HepG2 (cell line): ENCODE data around the gene PCAT7. TPM values are rescaled to one million over a fixed set of nuclear protein-coding genes. Genes with fewer than 3 reads are reported as not detected.
A peak's percentile ranks its signal among the peaks of the same experiment; 100 is the strongest.

Experiments used
- ELF3 ChIP-seq: IDR thresholded peaks from 2 replicates; pipeline ENCODE4 v1.6.1; 2016; ENCODE audit warnings: missing genetic modification reagents, missing compliant biosample characterization
- EP300 ChIP-seq, 3 experiments: sonication (generic) in 1 of 3; formaldehyde crosslinking in 1 of 3; IDR thresholded peaks; 2 replicates each; pipeline versions ENCODE4 v1.5.1 to v1.6.1; 2011 to 2020; ENCODE audit warnings: low read depth in 2 of 3, low read length in 2 of 3, borderline replicate concordance in 1 of 3, improper control_type of control experiment in 1 of 3, mild to moderate bottlenecking in 1 of 3, missing genetic modification reagents in 1 of 3, moderate library complexity in 1 of 3
- FOXA3 ChIP-seq: IDR thresholded peaks from 2 replicates; pipeline ENCODE4 v1.6.1; 2016; ENCODE audit warnings: missing genetic modification reagents, missing compliant biosample characterization
- KAT7 ChIP-seq: IDR thresholded peaks from 2 replicates; pipeline ENCODE4 v1.6.1; 2018; ENCODE audit warnings: borderline replicate concordance, missing compliant biosample characterization
- ZNF326 ChIP-seq: sonication (generic); formaldehyde crosslinking; IDR thresholded peaks from 2 replicates; pipeline ENCODE4 v1.4.0; 2020; ENCODE audit warnings: missing genetic modification reagents, borderline replicate concordance
- ZNF562 ChIP-seq: sonication (generic); formaldehyde crosslinking; IDR thresholded peaks from 2 replicates; pipeline ENCODE4 v1.8.0; 2022; ENCODE audit warnings: missing genetic modification reagents, borderline replicate concordance
- polyA plus RNA-seq, 8 experiments: library from polyadenylated mRNA; depleted of rRNA in 3 of 8; stranded (reverse) in 7 of 8; unstranded in 1 of 8; fragments of >200 nt; fragmentation: Illumina TruSeq in 4 of 8; extraction: Trizol in 4 of 8; gene quantifications; 2 replicates each; pipeline versions ENCODE4 v1.2.1 to v1.2.3, GENCODE V29; 2011 to 2016; ENCODE audit warnings: low read depth in 4 of 8, missing spikeins in 1 of 8, mixed read lengths in 1 of 8; ENCODE audit not compliant: insufficient read depth in 1 of 8
- total RNA-seq, 5 experiments: library from RNA; depleted of rRNA; stranded (reverse); fragments of >200 nt; fragmentation: Illumina TruSeq; extraction: Trizol; gene quantifications; 2 replicates each; pipeline ENCODE4 v1.2.3, GENCODE V29; 2016; ENCODE audit warnings: low read depth in 1 of 5
- TF ChIP-seq, protein P1 (sequence below): sonication (generic); formaldehyde crosslinking; IDR thresholded peaks from 2 replicates; pipeline ENCODE4 v1.5.0; 2020; ENCODE audit warnings: mild to moderate bottlenecking, missing genetic modification reagents, borderline replicate concordance
- TF ChIP-seq, protein P2 (sequence below): fragments of 450-650 bp; IDR thresholded peaks from 2 replicates; pipeline ENCODE4 v1.6.1; 2016
- TF ChIP-seq, protein P3 (sequence below): IDR thresholded peaks from 2 replicates; pipeline ENCODE4 v1.6.1; 2016
- TF ChIP-seq, protein P4 (sequence below): sonication (generic); formaldehyde crosslinking; IDR thresholded peaks from 2 replicates; pipeline ENCODE4 v1.4.0; 2020; ENCODE audit warnings: low read depth, missing genetic modification reagents

Gene PCAT7
- total and polyA plus RNA-seq, 2 of the 13 experiments (the other 11 are each of a cell fraction or from before 2014, with no cell fraction given) = 2.3 to 3.9 TPM

DNA sequence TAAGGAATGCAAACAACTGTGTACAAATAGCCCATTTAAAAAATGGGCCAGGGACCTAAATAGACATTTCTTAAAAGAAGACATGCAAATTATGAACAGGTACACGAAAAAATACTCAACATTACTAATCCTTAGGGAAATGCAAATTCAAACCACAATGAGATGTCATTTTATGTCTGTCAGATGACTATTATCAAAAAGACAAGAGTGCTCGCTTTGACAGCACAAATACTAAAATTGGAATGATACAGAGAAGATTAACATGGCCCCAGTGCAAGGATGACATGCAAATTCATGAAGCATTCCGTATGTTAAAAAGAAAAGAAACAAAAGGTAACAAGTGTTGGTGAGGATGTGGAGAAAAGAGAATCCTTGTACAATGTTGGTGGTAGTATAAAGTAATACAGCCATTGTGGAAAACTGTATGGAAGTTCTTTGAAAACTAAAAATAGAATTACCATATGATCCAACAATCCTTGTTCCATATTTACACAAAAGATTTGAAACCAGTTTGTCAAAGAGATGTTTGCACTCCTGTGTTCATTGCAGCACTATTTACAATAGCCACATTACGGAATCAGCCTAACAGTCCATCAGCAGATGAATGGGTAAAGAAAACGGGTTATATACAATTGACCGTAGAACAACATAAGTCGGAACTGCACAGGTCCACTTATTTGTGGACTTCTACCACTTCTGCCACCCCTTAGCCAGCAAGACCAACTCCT lies 47.2 kb upstream of the PCAT7 start (continued):
- TF ChIP-seq, protein P1, sequence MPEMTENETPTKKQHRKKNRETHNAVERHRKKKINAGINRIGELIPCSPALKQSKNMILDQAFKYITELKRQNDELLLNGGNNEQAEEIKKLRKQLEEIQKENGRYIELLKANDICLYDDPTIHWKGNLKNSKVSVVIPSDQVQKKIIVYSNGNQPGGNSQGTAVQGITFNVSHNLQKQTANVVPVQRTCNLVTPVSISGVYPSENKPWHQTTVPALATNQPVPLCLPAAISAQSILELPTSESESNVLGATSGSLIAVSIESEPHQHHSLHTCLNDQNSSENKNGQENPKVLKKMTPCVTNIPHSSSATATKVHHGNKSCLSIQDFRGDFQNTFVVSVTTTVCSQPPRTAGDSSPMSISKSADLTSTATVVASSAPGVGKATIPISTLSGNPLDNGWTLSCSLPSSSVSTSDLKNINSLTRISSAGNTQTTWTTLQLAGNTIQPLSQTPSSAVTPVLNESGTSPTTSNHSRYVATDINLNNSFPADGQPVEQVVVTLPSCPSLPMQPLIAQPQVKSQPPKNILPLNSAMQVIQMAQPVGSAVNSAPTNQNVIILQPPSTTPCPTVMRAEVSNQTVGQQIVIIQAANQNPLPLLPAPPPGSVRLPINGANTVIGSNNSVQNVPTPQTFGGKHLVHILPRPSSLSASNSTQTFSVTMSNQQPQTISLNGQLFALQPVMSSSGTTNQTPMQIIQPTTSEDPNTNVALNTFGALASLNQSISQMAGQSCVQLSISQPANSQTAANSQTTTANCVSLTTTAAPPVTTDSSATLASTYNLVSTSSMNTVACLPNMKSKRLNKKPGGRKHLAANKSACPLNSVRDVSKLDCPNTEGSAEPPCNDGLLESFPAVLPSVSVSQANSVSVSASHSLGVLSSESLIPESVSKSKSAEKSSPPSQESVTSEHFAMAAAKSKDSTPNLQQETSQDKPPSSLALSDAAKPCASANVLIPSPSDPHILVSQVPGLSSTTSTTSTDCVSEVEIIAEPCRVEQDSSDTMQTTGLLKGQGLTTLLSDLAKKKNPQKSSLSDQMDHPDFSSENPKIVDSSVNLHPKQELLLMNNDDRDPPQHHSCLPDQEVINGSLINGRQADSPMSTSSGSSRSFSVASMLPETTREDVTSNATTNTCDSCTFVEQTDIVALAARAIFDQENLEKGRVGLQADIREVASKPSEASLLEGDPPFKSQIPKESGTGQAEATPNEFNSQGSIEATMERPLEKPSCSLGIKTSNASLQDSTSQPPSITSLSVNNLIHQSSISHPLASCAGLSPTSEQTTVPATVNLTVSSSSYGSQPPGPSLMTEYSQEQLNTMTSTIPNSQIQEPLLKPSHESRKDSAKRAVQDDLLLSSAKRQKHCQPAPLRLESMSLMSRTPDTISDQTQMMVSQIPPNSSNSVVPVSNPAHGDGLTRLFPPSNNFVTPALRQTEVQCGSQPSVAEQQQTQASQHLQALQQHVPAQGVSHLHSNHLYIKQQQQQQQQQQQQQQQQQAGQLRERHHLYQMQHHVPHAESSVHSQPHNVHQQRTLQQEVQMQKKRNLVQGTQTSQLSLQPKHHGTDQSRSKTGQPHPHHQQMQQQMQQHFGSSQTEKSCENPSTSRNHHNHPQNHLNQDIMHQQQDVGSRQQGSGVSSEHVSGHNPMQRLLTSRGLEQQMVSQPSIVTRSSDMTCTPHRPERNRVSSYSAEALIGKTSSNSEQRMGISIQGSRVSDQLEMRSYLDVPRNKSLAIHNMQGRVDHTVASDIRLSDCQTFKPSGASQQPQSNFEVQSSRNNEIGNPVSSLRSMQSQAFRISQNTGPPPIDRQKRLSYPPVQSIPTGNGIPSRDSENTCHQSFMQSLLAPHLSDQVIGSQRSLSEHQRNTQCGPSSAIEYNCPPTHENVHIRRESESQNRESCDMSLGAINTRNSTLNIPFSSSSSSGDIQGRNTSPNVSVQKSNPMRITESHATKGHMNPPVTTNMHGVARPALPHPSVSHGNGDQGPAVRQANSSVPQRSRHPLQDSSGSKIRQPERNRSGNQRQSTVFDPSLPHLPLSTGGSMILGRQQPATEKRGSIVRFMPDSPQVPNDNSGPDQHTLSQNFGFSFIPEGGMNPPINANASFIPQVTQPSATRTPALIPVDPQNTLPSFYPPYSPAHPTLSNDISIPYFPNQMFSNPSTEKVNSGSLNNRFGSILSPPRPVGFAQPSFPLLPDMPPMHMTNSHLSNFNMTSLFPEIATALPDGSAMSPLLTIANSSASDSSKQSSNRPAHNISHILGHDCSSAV (CRISPR knock-in tag) = no peak
- TF ChIP-seq, protein P2, sequence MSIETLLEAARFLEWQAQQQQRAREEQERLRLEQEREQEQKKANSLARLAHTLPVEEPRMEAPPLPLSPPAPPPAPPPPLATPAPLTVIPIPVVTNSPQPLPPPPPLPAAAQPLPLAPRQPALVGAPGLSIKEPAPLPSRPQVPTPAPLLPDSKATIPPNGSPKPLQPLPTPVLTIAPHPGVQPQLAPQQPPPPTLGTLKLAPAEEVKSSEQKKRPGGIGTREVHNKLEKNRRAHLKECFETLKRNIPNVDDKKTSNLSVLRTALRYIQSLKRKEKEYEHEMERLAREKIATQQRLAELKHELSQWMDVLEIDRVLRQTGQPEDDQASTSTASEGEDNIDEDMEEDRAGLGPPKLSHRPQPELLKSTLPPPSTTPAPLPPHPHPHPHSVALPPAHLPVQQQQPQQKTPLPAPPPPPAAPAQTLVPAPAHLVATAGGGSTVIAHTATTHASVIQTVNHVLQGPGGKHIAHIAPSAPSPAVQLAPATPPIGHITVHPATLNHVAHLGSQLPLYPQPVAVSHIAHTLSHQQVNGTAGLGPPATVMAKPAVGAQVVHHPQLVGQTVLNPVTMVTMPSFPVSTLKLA = no peak
- TF ChIP-seq, protein P3, sequence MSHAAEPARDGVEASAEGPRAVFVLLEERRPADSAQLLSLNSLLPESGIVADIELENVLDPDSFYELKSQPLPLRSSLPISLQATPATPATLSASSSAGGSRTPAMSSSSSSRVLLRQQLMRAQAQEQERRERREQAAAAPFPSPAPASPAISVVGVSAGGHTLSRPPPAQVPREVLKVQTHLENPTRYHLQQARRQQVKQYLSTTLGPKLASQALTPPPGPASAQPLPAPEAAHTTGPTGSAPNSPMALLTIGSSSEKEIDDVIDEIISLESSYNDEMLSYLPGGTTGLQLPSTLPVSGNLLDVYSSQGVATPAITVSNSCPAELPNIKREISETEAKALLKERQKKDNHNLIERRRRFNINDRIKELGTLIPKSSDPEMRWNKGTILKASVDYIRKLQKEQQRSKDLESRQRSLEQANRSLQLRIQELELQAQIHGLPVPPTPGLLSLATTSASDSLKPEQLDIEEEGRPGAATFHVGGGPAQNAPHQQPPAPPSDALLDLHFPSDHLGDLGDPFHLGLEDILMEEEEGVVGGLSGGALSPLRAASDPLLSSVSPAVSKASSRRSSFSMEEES = peak; percentile 80
- TF ChIP-seq KAT7 (CRISPR knock-in tag) (no peak), EP300 (IDR thresholded peaks at IDR 0.05; ENCODE audit: low read depth in 2 of 2, low read length in 2 of 2) (peak in 1 of 2 experiments; percentile 77; a peak in 2 of 4 replicates), EP300 (CRISPR knock-in tag; IDR thresholded peaks at IDR 0.05; ENCODE audit: borderline replicate concordance) (no peak), ELF3 (CRISPR knock-in tag) (peak; percentile 46; the same call in 1 of the 2 replicates), ZNF326 (CRISPR knock-in tag) (no peak), ZNF562 (CRISPR knock-in tag) (no peak), FOXA3 (CRISPR knock-in tag) (peak; percentile 97)
- TF ChIP-seq, protein P4, sequence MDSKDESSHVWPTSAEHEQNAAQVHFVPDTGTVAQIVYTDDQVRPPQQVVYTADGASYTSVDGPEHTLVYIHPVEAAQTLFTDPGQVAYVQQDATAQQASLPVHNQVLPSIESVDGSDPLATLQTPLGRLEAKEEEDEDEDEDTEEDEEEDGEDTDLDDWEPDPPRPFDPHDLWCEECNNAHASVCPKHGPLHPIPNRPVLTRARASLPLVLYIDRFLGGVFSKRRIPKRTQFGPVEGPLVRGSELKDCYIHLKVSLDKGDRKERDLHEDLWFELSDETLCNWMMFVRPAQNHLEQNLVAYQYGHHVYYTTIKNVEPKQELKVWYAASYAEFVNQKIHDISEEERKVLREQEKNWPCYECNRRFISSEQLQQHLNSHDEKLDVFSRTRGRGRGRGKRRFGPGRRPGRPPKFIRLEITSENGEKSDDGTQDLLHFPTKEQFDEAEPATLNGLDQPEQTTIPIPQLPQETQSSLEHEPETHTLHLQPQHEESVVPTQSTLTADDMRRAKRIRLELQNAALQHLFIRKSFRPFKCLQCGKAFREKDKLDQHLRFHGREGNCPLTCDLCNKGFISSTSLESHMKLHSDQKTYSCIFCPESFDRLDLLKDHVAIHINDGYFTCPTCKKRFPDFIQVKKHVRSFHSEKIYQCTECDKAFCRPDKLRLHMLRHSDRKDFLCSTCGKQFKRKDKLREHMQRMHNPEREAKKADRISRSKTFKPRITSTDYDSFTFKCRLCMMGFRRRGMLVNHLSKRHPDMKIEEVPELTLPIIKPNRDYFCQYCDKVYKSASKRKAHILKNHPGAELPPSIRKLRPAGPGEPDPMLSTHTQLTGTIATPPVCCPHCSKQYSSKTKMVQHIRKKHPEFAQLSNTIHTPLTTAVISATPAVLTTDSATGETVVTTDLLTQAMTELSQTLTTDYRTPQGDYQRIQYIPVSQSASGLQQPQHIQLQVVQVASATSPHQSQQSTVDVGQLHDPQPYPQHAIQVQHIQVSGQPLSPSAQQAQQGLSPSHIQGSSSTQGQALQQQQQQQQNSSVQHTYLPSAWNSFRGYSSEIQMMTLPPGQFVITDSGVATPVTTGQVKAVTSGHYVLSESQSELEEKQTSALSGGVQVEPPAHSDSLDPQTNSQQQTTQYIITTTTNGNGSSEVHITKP = no peak
